Fibroblast of skin of left biceps (primary cell): ENCODE results near the gene LENG1.
"Not testable (repeated sequence)": the region's sequence is repeated elsewhere in the genome, so short reads cannot be mapped to it uniquely, and the experiment has no call there.

Experiments
- DNase-seq, 2 experiments: peaks; one replicate each; pipeline ENCODE4 v3.0.0-alpha.2; 2013; ENCODE audit warnings: low read depth in 2 of 2

The LENG1 gene

GRCh38 chr19:54159352-54160181 lies at the start of gene LENG1:
TSS of gene LENG1 (minus strand) at chr19:54159721. CDS start at chr19:54159695, 26 bp downstream.
- peak; percentile 100 for DNase-seq

- no peak for DNase-seq
Measured at GRCh38 chr19:54208784-54209057, 49.2 kb upstream of the LENG1 start.

GRCh38 chr19:54207983-54208783 lies 48.7 kb upstream of the LENG1 start:
- DNase-seq: no peak

GRCh38 chr19:54207676-54207982 lies 48.1 kb upstream of the LENG1 start:
- no peak for DNase-seq

- DNase-seq: not testable (repeated sequence)
Measured at GRCh38 chr19:54207193-54207592, 47.7 kb upstream of the LENG1 start.

GRCh38 chr19:54206831-54207177 lies 47.3 kb upstream of the LENG1 start:
- DNase-seq: no peak

GRCh38 chr19:54206030-54206830 lies 46.7 kb upstream of the LENG1 start:
- DNase-seq: no peak

- DNase-seq: no peak
Measured at GRCh38 chr19:54204767-54205468, 45.4 kb upstream of the LENG1 start.

- no peak for DNase-seq
Measured at GRCh38 chr19:54203151-54203611, 43.7 kb upstream of the LENG1 start.

- DNase-seq: no peak
Measured at GRCh38 chr19:54201980-54202379, 42.5 kb upstream of the LENG1 start.

- no peak for DNase-seq
Measured at GRCh38 chr19:54201172-54201701, 41.7 kb upstream of the LENG1 start.

GRCh38 chr19:54199401-54199800 lies 39.9 kb upstream of the LENG1 start:
- no peak for DNase-seq

- DNase-seq: no peak
Measured at GRCh38 chr19:54197121-54197520, 37.6 kb upstream of the LENG1 start.

GRCh38 chr19:54196536-54196935 lies 37.0 kb upstream of the LENG1 start:
- no peak for DNase-seq

GRCh38 chr19:54194463-54194862 lies 34.9 kb upstream of the LENG1 start:
- DNase-seq: not testable (repeated sequence)

- no peak for DNase-seq
Measured at GRCh38 chr19:54193011-54193410, 33.5 kb upstream of the LENG1 start.

- DNase-seq: no peak
Measured at GRCh38 chr19:54191811-54192453, 32.4 kb upstream of the LENG1 start.

- peak; percentile 40 to 55 for DNase-seq
Measured at GRCh38 chr19:54191011-54191810, 31.7 kb upstream of the LENG1 start, which contains the start of gene TSEN34. TSS of gene TSEN34 (plus strand) at chr19:54191308. CDS start at chr19:54191365, 57 bp downstream.

- DNase-seq: peak; percentile 99
Measured at GRCh38 chr19:54190503-54191010, 31.0 kb upstream of the LENG1 start.
